PFSK-1 (cell line): ENCODE data around the gene PQBP1.

Experiments
- FOXP2 ChIP-seq: optimal IDR thresholded peaks from 2 replicates; pipeline ENCODE3; 2011; ENCODE audit warnings: borderline replicate concordance, control low read depth, inconsistent platforms; ENCODE audit not compliant: insufficient read depth; ENCODE audit errors: extremely low read length, extremely low read depth
- POLR2AphosphoS5 ChIP-seq: IDR thresholded peaks from 2 replicates; pipeline ENCODE4 v1.6.1; 2012; ENCODE audit warnings: low read depth, mild to moderate bottlenecking, control low read depth, low read length, moderate library complexity
- REST ChIP-seq, 2 experiments: IDR thresholded peaks; 2 replicates each; pipeline versions ENCODE4 v1.6.1 to v1.8.0; 2011 to 2012; ENCODE audit warnings: low read depth in 2 of 2, low read length in 2 of 2, control low read depth in 1 of 2, inconsistent platforms in 1 of 2, mild to moderate bottlenecking in 1 of 2, moderate library complexity in 1 of 2; ENCODE audit not compliant: insufficient read depth in 1 of 2
- SIN3A ChIP-seq: IDR thresholded peaks from 2 replicates; pipeline ENCODE4 v1.6.1; 2012; ENCODE audit warnings: mild to moderate bottlenecking, low read length, moderate library complexity, borderline replicate concordance; ENCODE audit not compliant: insufficient read depth
- TAF1 ChIP-seq: IDR thresholded peaks from 2 replicates; pipeline ENCODE4 v1.6.1; 2012; ENCODE audit warnings: low read length, control low read depth, borderline replicate concordance; ENCODE audit not compliant: insufficient read depth

PQBP1 gene

GRCh38 chrX:48945517-48946348, 48.0 kb downstream of the PQBP1 start:
- TF ChIP-seq FOXP2 (no peak), REST (IDR thresholded peaks at IDR 0.05; ENCODE audit: insufficient read depth in 1 of 2, low read depth in 2 of 2, low read length in 2 of 2) (no peak), SIN3A (no peak), TAF1 (no peak), POLR2AphosphoS5 (no peak)

- TF ChIP-seq TAF1 (no peak), POLR2AphosphoS5 (no peak)
Measured at GRCh38 chrX:48948589-48948988, 50.9 kb downstream of the PQBP1 start.
